Fibroblast of lung (primary cell): Measurements from ENCODE around the gene CIC. TPM values are rescaled to one million over a fixed set of nuclear protein-coding genes. Genes with fewer than 3 reads are reported as not detected.

ENCODE experiments used
- DNase-seq, 2 donors: peaks; one replicate each; pipeline versions ENCODE4 v3.0.0 to v3.0.0-alpha.2; 2010; ENCODE audit warnings: low read depth in 2 of 2
- H2AFZ ChIP-seq: 2 replicates; pipeline ENCODE4 v1.5.1; 2012; ENCODE audit warnings: low read length, control low read depth, inconsistent platforms
- H3K27ac ChIP-seq: 2 replicates; pipeline ENCODE4 v1.5.1; 2011; ENCODE audit warnings: low read length, control low read depth; ENCODE audit not compliant: insufficient read depth
- H3K27me3 ChIP-seq: 2 replicates; pipeline ENCODE4 v1.5.1; 2011; ENCODE audit warnings: mild to moderate bottlenecking, low read length; ENCODE audit not compliant: control insufficient read depth, insufficient read depth
- H3K36me3 ChIP-seq: 2 replicates; pipeline ENCODE4 v1.5.1; 2011; ENCODE audit warnings: low read length; ENCODE audit not compliant: control insufficient read depth, insufficient read depth
- H3K4me1 ChIP-seq: 2 replicates; pipeline ENCODE4 v1.5.1; 2011; ENCODE audit warnings: low read length; ENCODE audit not compliant: control insufficient read depth, insufficient read depth; ENCODE audit errors: extremely low read depth
- H3K4me2 ChIP-seq: 2 replicates; pipeline ENCODE4 v1.5.1; 2011; ENCODE audit warnings: low read length, control low read depth; ENCODE audit not compliant: insufficient read depth; ENCODE audit errors: extremely low read depth
- H3K4me3 ChIP-seq, 4 experiments: fragments of 200-600 bp in 1 of 4; sonication (generic) in 1 of 4; replicated peaks in 1 of 4; 2 replicates each; pipeline ENCODE4 v1.5.1; 2011 to 2016; ENCODE audit warnings: low read length in 4 of 4, low read depth in 3 of 4, mild to moderate bottlenecking in 3 of 4, control low read depth in 2 of 4, inconsistent platforms in 1 of 4, mixed read lengths in 1 of 4; ENCODE audit not compliant: insufficient read depth in 1 of 4; ENCODE audit errors: control extremely low read depth in 1 of 4
- H3K79me2 ChIP-seq: 2 replicates; pipeline ENCODE4 v1.5.1; 2012; ENCODE audit warnings: mild to moderate bottlenecking, low read length, inconsistent platforms; ENCODE audit not compliant: control insufficient read depth, insufficient read depth
- H3K9ac ChIP-seq: 2 replicates; pipeline ENCODE4 v1.5.1; 2011; ENCODE audit warnings: mild to moderate bottlenecking, low read length, control low read depth; ENCODE audit not compliant: insufficient read depth
- H3K9me3 ChIP-seq: 2 replicates; pipeline ENCODE4 v1.5.1; 2012; ENCODE audit warnings: low read depth, low read length; ENCODE audit not compliant: control insufficient read depth, insufficient read depth
- H4K20me1 ChIP-seq: 2 replicates; pipeline ENCODE4 v1.5.1; 2011; ENCODE audit warnings: low read length; ENCODE audit not compliant: control insufficient read depth, insufficient read depth; ENCODE audit errors: extremely low read depth
- EZH2 ChIP-seq: IDR thresholded peaks from 2 replicates; pipeline ENCODE4 v1.5.1; 2012; ENCODE audit warnings: low read length, control low read depth, mild to moderate bottlenecking; ENCODE audit errors: missing control alignments
- polyA plus RNA-seq, 2 donors: library from polyadenylated mRNA; depleted of rRNA in 1 of 2; stranded (reverse) in 1 of 2; unstranded in 1 of 2; fragments of >200 nt; gene quantifications; 2 replicates each; pipeline ENCODE4 v1.2.1, GENCODE V29; 2011 to 2012; ENCODE audit warnings: missing spikeins in 1 of 2
- total RNA-seq: library from RNA; depleted of rRNA; stranded (reverse); fragments of >200 nt; gene quantifications from 2 replicates; pipeline ENCODE4 v1.2.1, GENCODE V29; 2014
- TF ChIP-seq, protein P1 (sequence below), 2 donors: IDR thresholded peaks in 1 of 2; conservative IDR thresholded peaks in 1 of 2; 1 replicate in 1 of 2; 2 replicates in 1 of 2; pipeline ENCODE4 v1.5.1; 2011 to 2012; ENCODE audit warnings: low read length in 2 of 2, control low read depth in 1 of 2, inconsistent platforms in 1 of 2, low read depth in 1 of 2, mild to moderate bottlenecking in 1 of 2

Gene CIC
- total and polyA plus RNA-seq, 2 donors (not counting 1 experiment from before 2014, with no cell fraction given): 8.5 to 23.6 TPM

DNA sequence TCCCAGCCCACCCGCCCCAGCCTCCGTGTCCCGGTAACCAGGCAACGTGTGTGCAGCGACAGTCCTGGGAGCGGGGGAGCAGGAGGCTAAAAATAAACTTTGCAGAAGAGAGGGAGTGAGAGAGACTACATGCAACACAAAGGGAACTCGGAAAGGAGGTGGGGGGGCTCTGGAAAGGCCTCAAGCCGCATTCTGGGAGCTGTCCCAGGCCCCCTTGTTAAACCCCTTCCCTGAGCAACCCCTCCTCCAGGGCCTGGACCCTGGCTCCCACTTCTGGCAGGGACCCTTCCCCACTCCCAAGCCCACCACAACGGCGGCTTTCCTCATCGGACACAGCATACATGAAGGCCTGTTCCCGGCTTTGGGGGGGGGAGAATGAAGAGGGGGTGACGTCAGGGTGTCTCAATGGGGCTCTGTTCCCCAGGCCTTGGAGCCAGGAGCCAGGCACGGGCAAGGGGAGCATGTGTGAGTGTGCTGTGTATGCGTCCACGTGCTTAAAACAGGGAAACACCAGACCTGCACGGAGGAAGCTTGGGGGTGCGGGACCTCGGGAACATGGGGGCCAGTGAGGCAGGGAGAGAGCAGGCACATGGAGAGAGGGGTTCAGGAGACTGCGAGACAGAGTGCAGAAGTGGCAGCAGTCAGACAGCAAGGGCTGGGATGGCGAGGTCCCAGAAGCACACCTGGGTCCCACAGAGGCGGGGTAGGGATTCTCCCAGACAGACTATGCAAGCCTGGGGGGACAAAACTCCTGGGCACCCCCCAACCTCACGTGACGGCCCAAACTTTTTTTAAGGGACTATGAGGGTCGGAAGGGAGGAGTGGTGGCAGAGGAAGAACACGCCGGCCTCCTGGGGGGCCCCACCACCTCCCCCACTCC lies 16.4 kb upstream of the CIC start:
- Histone ChIP-seq H3K4me3 (peak overlapping the region; percentile 47 to 97 (median 66)), H3K9ac (peak overlapping the region; percentile 75), H3K4me1 (peaks cover 23% of the 10 kb centered on the region), H3K36me3 (peaks cover 12% of the 10 kb centered on the region), H4K20me1 (no peaks in the 10 kb centered on the region), H3K79me2 (peaks cover 60% of the 10 kb centered on the region), H3K27me3 (no peaks in the 10 kb centered on the region), H2AFZ (no peak overlapping the region), H3K27ac (peak overlapping the region; percentile 82), H3K4me2 (peak overlapping the region; percentile 68), H3K9me3 (no peaks in the 10 kb centered on the region)
- DNase-seq: peak; percentile 47 to 65
- TF ChIP-seq, protein P1, sequence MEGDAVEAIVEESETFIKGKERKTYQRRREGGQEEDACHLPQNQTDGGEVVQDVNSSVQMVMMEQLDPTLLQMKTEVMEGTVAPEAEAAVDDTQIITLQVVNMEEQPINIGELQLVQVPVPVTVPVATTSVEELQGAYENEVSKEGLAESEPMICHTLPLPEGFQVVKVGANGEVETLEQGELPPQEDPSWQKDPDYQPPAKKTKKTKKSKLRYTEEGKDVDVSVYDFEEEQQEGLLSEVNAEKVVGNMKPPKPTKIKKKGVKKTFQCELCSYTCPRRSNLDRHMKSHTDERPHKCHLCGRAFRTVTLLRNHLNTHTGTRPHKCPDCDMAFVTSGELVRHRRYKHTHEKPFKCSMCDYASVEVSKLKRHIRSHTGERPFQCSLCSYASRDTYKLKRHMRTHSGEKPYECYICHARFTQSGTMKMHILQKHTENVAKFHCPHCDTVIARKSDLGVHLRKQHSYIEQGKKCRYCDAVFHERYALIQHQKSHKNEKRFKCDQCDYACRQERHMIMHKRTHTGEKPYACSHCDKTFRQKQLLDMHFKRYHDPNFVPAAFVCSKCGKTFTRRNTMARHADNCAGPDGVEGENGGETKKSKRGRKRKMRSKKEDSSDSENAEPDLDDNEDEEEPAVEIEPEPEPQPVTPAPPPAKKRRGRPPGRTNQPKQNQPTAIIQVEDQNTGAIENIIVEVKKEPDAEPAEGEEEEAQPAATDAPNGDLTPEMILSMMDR (conservative IDR thresholded peaks at IDR 0.05 in 1 of 2, IDR thresholded peaks at IDR 0.05 in 1 of 2; ENCODE audit: low read depth in 1 of 2, low read length in 2 of 2): no peak
- no peak for TF ChIP-seq EZH2

DNA sequence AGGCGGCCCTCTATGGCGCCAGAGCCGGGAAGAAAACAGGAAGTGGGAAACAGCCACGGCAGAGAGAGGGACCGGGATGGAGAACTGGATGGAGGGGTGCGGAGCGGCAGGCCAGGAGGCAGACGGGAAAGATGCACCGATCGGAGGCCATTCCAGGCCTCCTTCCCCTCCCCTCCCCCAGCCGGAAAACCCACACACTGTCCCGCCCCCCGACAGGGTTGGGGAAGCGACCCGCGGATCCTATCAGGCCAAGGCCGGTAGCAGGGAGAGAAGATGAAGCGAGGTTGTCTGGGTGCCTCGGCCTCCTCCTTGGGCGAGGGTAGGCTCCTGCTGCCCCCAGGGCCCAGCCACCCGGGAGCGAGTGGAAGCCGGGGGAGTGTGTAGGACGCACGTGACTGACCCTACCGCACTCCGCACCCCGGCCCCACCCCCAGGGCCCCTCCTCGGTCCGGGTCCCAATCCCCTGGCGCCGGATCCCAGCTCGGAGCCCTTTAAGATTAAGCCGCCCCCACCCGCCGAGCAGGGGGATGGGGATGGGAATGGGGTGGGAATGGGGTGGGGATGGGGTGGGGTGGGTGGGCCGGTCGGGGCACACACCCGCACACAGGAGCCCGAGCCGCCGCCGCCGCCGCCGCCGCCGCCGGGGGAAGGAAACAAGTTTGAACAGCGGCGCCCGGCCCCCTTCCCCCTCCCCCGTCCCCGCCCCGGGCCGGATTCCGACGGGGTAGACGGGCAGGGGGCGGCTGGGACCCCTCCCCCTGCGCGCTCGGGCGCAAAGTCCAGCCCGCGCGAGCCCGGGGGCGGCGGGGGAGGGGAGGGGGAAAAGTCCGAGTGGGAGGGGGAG lies 15.6 kb upstream of the CIC start:
- H3K36me3 ChIP-seq: peaks cover 12% of the 10 kb centered on the region
- H3K4me1 ChIP-seq: peaks cover 23% of the 10 kb centered on the region
- H2AFZ ChIP-seq: no peak overlapping the region
- no peak for TF ChIP-seq EZH2
- TF ChIP-seq, protein P1 (conservative IDR thresholded peaks at IDR 0.05 in 1 of 2, IDR thresholded peaks at IDR 0.05 in 1 of 2; ENCODE audit: low read depth in 1 of 2, low read length in 2 of 2): no peak
- peak overlapping the region; percentile 93 for H3K27ac ChIP-seq
- H3K9ac ChIP-seq: peak overlapping the region; percentile 95
- H3K9me3 ChIP-seq: no peaks in the 10 kb centered on the region
- DNase-seq: peak; percentile 43
- H3K27me3 ChIP-seq: no peaks in the 10 kb centered on the region
- peak overlapping the region; percentile 68 for H3K4me2 ChIP-seq
- no peaks in the 10 kb centered on the region for H4K20me1 ChIP-seq
- peak overlapping the region; percentile 84 to 98 (median 92) for H3K4me3 ChIP-seq
- peaks cover 59% of the 10 kb centered on the region for H3K79me2 ChIP-seq
